GM12878 (cell line): ENCODE results near the gene TMED5. TPM values are rescaled to one million over a fixed set of nuclear protein-coding genes. Genes with fewer than 3 reads are reported as not detected.

ENCODE experiments used
- ATAC-seq: fragments of 200-7000 bp; cut with Tn5 transposase; 3 replicates; pipeline ENCODE4 v1.9.1; 2020; ENCODE audit warnings: mild to moderate bottlenecking, moderate library complexity
- BruUV-seq: library from RNA; stranded (reverse); fragments of 400-500 nt; replicated peaks from 2 replicates; lab custom pipeline; 2021; lab: Mats Ljungman, UMichigan
- CTCF ChIA-PET: fragments of 300-600 bp; sonication (Branson Sonifier 250); formaldehyde crosslinking; extraction: SDS; loops from one replicate; lab custom pipeline; 2021; ENCODE audit warnings: inconsistent platforms; lab: Yijun Ruan, JAX
- POLR2A ChIA-PET: fragments of 350-600 bp; formaldehyde crosslinking; extraction: SDS; loops from one replicate; lab custom pipeline; 2021; ENCODE audit warnings: inconsistent platforms; lab: Charles Lee
- RAD21 ChIA-PET: fragments of 300-600 bp; sonication (Branson Sonifier 250); formaldehyde crosslinking; loops from one replicate; lab custom pipeline; 2023; ENCODE audit warnings: antibody characterized with exemption; ENCODE audit not compliant: unreplicated experiment; lab: Charles Lee
- SMC1A ChIA-PET: fragments of 300-600 bp; sonication (Branson Sonifier 250); formaldehyde crosslinking; loops from one replicate; lab custom pipeline; 2023; ENCODE audit not compliant: unreplicated experiment, uncharacterized antibody; lab: Charles Lee
- DNase-seq: peaks from one replicate; pipeline ENCODE4 v3.0.0-alpha.2; 2011; ENCODE audit warnings: low read depth, low spot score
- FAIRE-seq: peaks from 3 replicates; lab custom pipeline; 2011; peaks lifted over from hg19 to GRCh38; lab: Jason Lieb, UNC
- H2AFZ ChIP-seq: 2 replicates; pipeline ENCODE4 v1.6.0; 2011; ENCODE audit warnings: low read depth, low read length, control low read depth; ENCODE audit not compliant: control insufficient read depth
- H3K27ac ChIP-seq: 2 replicates; pipeline ENCODE4 v1.5.1; 2011; ENCODE audit warnings: control low read depth; ENCODE audit not compliant: control insufficient read depth, insufficient read depth
- H3K27me3 ChIP-seq, 2 experiments: replicated peaks in 1 of 2; 2 replicates each; pipeline versions ENCODE4 v1.6.0 to v1.6.1; 2011; ENCODE audit warnings: low read length in 1 of 2; ENCODE audit not compliant: control insufficient read depth in 2 of 2, insufficient read depth in 2 of 2
- H3K36me3 ChIP-seq, 2 experiments: 2 replicates each; pipeline ENCODE4 v1.5.1; 2011; ENCODE audit warnings: low read length in 1 of 2; ENCODE audit not compliant: control insufficient read depth in 2 of 2, insufficient read depth in 2 of 2
- H3K4me1 ChIP-seq: 2 replicates; pipeline ENCODE4 v1.6.1; 2011; ENCODE audit warnings: mild to moderate bottlenecking, low read length, moderate library complexity, mixed read lengths; ENCODE audit not compliant: control insufficient read depth, insufficient read depth
- H3K4me2 ChIP-seq: 2 replicates; pipeline ENCODE4 v1.6.0; 2011; ENCODE audit warnings: control low read depth; ENCODE audit not compliant: control insufficient read depth, insufficient read depth
- H3K4me3 ChIP-seq: fragments of 200-600 bp; sonication (generic); 2 replicates; pipeline ENCODE4 v1.5.1; 2016
- H3K79me2 ChIP-seq: 2 replicates; pipeline ENCODE4 v1.6.0; 2011; ENCODE audit warnings: low read length; ENCODE audit not compliant: control insufficient read depth, insufficient read depth
- H3K9ac ChIP-seq: 2 replicates; pipeline ENCODE4 v1.8.0; 2011; ENCODE audit warnings: low read length, control low read depth, mixed read lengths; ENCODE audit not compliant: control insufficient read depth, insufficient read depth
- H3K9me3 ChIP-seq: replicated peaks from 3 replicates; pipeline ENCODE4 v1.5.1; 2011; ENCODE audit warnings: mild to moderate bottlenecking, low read length; ENCODE audit not compliant: control insufficient read depth, insufficient read depth
- H4K20me1 ChIP-seq: 2 replicates; pipeline ENCODE4 v1.6.0; 2011; ENCODE audit not compliant: control insufficient read depth, insufficient read depth
- CREB1 ChIP-seq: IDR thresholded peaks from 2 replicates; pipeline ENCODE4 v1.6.1; 2012; ENCODE audit warnings: low read depth, mild to moderate bottlenecking, inconsistent platforms
- HCFC1 ChIP-seq: fragments of 150-350 bp; IDR thresholded peaks from 2 replicates; pipeline ENCODE4 v1.6.1; 2014; ENCODE audit warnings: low read length
- MXI1 ChIP-seq: fragments of 150-350 bp; IDR thresholded peaks from 2 replicates; pipeline ENCODE4 v1.6.1; 2011; ENCODE audit warnings: low read depth, mild to moderate bottlenecking, inconsistent platforms, low read length, improper control_type of control experiment
- MYB ChIP-seq: fragments of 150-350 bp; IDR thresholded peaks from 2 replicates; pipeline ENCODE4 v1.6.1; 2014; ENCODE audit warnings: mild to moderate bottlenecking, low read depth, low read length, borderline replicate concordance
- NR2F1 ChIP-seq: fragments of 450-650 bp; conservative IDR thresholded peaks from 2 replicates; pipeline ENCODE4 v1.6.1; 2017; ENCODE audit warnings: mild to moderate bottlenecking
- RELA ChIP-seq: fragments of 450-650 bp; IDR thresholded peaks from 2 replicates; pipeline ENCODE4 v1.8.0; 2014; ENCODE audit warnings: borderline replicate concordance; ENCODE audit not compliant: partially characterized antibody
- SPI1 ChIP-seq: IDR thresholded peaks from 2 replicates; pipeline ENCODE4 v1.6.1; 2011; ENCODE audit warnings: low read depth, mild to moderate bottlenecking, low read length, moderate library complexity, borderline replicate concordance; ENCODE audit not compliant: insufficient read depth
- SUZ12 ChIP-seq: fragments of 200-600 bp; sonication (generic); IDR thresholded peaks from one replicate; pipeline ENCODE4 v1.6.1; 2018; ENCODE audit warnings: antibody characterized with exemption, mild to moderate bottlenecking; ENCODE audit not compliant: unreplicated experiment
- ZNF622 ChIP-seq: fragments of 450-650 bp; IDR thresholded peaks from 2 replicates; pipeline ENCODE4 v1.6.1; 2017; ENCODE audit warnings: mild to moderate bottlenecking, inconsistent platforms
- WGBS: methylation state at CpG from one replicate; pipeline ENCODE4 v1.1.6; 2016; ENCODE audit warnings: low lambda C conversion rate; ENCODE audit not compliant: insufficient replicate concordance, insufficient coverage; ENCODE audit errors: missing lambda C conversion rate; 5-methylcytosine and 5-hydroxymethylcytosine counted together
- in situ Hi-C: fragments of 300-500 bp; cut with MboI; formaldehyde crosslinking; loops from 9 replicates; pipeline ENCODE4 v1.14.3; 2018; ENCODE audit warnings: mixed read lengths
- intact Hi-C: fragments of 100-400 bp; cut with micrococcal nuclease; formaldehyde crosslinking; loops from one replicate; pipeline ENCODE4 v1.14.2; 2022; ENCODE audit not compliant: unreplicated experiment
- polyA plus RNA-seq, 11 experiments: library from polyadenylated mRNA; depleted of rRNA in 4 of 11; unstranded in 6 of 11; stranded (reverse) in 5 of 11; fragments of >200 nt; fragmentation: Nextera tagmentation in 4 of 11; fragmentation: Illumina TruSeq in 1 of 11; extraction: Ambion mirVana in 4 of 11; extraction: Trizol in 1 of 11; gene quantifications; 1 replicate in 1 of 11; 2 replicates in 10 of 11; pipeline versions ENCODE4 v1.2.1 to v1.2.3, GENCODE V29; 2011 to 2016; ENCODE audit warnings: inconsistent platforms in 2 of 11, missing spikeins in 2 of 11, low read depth in 1 of 11
- total RNA-seq, 4 experiments: library from RNA; depleted of rRNA in 3 of 4; stranded (reverse); fragments of >200 nt in 3 of 4; fragmentation: Illumina TruSeq in 1 of 4; extraction: Trizol in 1 of 4; gene quantifications; 2 replicates each; pipeline versions ENCODE4 v1.2.1 to v1.2.3, GENCODE V29; 2013 to 2021
- TF ChIP-seq, protein P1 (sequence below): IDR thresholded peaks from 2 replicates; pipeline ENCODE4 v1.6.1; 2011; ENCODE audit warnings: low read depth, mild to moderate bottlenecking, low read length, moderate library complexity, borderline replicate concordance; ENCODE audit errors: extremely low read depth
- TF ChIP-seq, protein P2 (sequence below): IDR thresholded peaks from 2 replicates; pipeline ENCODE4 v1.6.1; 2012; ENCODE audit warnings: low read length, inconsistent platforms
- TF ChIP-seq, protein P3 (sequence below): fragments of 450-650 bp; IDR thresholded peaks from 2 replicates; pipeline ENCODE4 v1.6.1; 2014; ENCODE audit warnings: mild to moderate bottlenecking
- TF ChIP-seq, protein P4 (sequence below): fragments of 450-650 bp; IDR thresholded peaks from 2 replicates; pipeline ENCODE4 v1.6.1; 2018; ENCODE audit warnings: borderline replicate concordance, mild to moderate bottlenecking; ENCODE audit not compliant: partially characterized antibody
- TF ChIP-seq, protein P5 (sequence below): fragments of 450-650 bp; IDR thresholded peaks from 2 replicates; pipeline ENCODE4 v1.6.1; 2017; ENCODE audit warnings: mild to moderate bottlenecking

The TMED5 gene
- total and polyA plus RNA-seq, 10 of the 15 experiments (the other 5 are each of a cell fraction or from before 2014, with no cell fraction given), result 18.5 to 80.6 (median 54.0) TPM

DNA sequence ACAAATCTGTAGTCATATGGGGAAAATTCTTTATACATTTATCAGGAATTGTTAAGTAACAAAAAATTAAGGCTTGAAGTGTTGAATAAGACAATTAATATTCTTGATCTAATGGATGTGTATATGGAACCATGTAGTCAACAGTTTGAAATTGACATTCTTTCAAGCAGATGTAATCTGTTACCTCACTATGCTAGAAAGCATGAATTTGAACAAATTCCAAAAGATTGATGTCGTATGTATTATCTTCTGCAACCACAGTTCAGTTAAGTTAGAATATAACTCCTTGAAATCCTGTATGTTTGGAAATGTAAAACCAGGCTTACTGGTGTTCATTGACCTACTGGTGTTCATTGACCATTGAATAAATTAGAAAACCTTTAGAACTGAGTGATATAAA, 16.4 kb upstream of the TMED5 start:
- SMC1A ChIA-PET, result no interaction called here
- Histone ChIP-seq H3K27me3 (no peaks in the 10 kb centered on the region), H4K20me1 (no peaks in the 10 kb centered on the region), H3K4me3 (no peak overlapping the region), H3K9ac (no peak overlapping the region), H3K4me1 (no peaks in the 10 kb centered on the region), H2AFZ (no peak overlapping the region), H3K36me3 (peaks cover 5 to 10% of the 10 kb centered on the region in 2 experiments; a peak in 3 of 4 replicates), H3K27ac (no peak overlapping the region), H3K9me3 (no peaks in the 10 kb centered on the region), H3K4me2 (no peak overlapping the region), H3K79me2 (no peaks in the 10 kb centered on the region)
- DNase-seq (no peak), FAIRE-seq (no peak), ATAC-seq (no peak)
- 100% methylated on average over 1 of the region's 1 CpG for WGBS
- POLR2A ChIA-PET, result no interaction called here
- CTCF ChIA-PET, result no interaction called here
- in situ Hi-C loops, result no loop called here
- intact Hi-C loops, result no loop called here
- RAD21 ChIA-PET, result no interaction called here
- no TSS peak for BruUV-seq
- TF ChIP-seq, protein P1, sequence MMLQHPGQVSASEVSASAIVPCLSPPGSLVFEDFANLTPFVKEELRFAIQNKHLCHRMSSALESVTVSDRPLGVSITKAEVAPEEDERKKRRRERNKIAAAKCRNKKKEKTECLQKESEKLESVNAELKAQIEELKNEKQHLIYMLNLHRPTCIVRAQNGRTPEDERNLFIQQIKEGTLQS, result no peak
- TF ChIP-seq SPI1 (no peak), CREB1 (no peak), SUZ12 (no peak), NR2F1 (no peak), MYB (no peak), RELA (no peak), MXI1 (no peak), ZNF622 (no peak), HCFC1 (no peak)
- TF ChIP-seq, protein P2, sequence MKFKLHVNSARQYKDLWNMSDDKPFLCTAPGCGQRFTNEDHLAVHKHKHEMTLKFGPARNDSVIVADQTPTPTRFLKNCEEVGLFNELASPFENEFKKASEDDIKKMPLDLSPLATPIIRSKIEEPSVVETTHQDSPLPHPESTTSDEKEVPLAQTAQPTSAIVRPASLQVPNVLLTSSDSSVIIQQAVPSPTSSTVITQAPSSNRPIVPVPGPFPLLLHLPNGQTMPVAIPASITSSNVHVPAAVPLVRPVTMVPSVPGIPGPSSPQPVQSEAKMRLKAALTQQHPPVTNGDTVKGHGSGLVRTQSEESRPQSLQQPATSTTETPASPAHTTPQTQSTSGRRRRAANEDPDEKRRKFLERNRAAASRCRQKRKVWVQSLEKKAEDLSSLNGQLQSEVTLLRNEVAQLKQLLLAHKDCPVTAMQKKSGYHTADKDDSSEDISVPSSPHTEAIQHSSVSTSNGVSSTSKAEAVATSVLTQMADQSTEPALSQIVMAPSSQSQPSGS, result no peak
- TF ChIP-seq, protein P3, sequence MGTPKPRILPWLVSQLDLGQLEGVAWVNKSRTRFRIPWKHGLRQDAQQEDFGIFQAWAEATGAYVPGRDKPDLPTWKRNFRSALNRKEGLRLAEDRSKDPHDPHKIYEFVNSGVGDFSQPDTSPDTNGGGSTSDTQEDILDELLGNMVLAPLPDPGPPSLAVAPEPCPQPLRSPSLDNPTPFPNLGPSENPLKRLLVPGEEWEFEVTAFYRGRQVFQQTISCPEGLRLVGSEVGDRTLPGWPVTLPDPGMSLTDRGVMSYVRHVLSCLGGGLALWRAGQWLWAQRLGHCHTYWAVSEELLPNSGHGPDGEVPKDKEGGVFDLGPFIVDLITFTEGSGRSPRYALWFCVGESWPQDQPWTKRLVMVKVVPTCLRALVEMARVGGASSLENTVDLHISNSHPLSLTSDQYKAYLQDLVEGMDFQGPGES, result no peak
- TF ChIP-seq, protein P4, sequence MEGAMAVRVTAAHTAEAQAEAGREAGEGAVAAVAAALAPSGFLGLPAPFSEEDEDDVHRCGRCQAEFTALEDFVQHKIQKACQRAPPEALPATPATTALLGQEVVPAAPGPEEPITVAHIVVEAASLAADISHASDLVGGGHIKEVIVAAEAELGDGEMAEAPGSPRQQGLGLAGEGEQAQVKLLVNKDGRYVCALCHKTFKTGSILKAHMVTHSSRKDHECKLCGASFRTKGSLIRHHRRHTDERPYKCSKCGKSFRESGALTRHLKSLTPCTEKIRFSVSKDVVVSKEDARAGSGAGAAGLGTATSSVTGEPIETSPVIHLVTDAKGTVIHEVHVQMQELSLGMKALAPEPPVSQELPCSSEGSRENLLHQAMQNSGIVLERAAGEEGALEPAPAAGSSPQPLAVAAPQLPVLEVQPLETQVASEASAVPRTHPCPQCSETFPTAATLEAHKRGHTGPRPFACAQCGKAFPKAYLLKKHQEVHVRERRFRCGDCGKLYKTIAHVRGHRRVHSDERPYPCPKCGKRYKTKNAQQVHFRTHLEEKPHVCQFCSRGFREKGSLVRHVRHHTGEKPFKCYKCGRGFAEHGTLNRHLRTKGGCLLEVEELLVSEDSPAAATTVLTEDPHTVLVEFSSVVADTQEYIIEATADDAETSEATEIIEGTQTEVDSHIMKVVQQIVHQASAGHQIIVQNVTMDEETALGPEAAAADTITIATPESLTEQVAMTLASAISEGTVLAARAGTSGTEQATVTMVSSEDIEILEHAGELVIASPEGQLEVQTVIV, result no peak
- TF ChIP-seq, protein P5, sequence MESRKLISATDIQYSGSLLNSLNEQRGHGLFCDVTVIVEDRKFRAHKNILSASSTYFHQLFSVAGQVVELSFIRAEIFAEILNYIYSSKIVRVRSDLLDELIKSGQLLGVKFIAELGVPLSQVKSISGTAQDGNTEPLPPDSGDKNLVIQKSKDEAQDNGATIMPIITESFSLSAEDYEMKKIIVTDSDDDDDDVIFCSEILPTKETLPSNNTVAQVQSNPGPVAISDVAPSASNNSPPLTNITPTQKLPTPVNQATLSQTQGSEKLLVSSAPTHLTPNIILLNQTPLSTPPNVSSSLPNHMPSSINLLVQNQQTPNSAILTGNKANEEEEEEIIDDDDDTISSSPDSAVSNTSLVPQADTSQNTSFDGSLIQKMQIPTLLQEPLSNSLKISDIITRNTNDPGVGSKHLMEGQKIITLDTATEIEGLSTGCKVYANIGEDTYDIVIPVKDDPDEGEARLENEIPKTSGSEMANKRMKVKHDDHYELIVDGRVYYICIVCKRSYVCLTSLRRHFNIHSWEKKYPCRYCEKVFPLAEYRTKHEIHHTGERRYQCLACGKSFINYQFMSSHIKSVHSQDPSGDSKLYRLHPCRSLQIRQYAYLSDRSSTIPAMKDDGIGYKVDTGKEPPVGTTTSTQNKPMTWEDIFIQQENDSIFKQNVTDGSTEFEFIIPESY, result no peak
